ENCODE results near the gene PEX16. TPM values are rescaled to one million over a fixed set of nuclear protein-coding genes. Genes with fewer than 3 reads are reported as not detected.
A peak's percentile ranks its signal among the peaks of the same experiment; 100 is the strongest.

Gene PEX16
- total and polyA plus RNA-seq, 2 of the 13 experiments (the other 11 are each of a cell fraction or from before 2014, with no cell fraction given), result 12.5 to 21.8 TPM

DNA sequence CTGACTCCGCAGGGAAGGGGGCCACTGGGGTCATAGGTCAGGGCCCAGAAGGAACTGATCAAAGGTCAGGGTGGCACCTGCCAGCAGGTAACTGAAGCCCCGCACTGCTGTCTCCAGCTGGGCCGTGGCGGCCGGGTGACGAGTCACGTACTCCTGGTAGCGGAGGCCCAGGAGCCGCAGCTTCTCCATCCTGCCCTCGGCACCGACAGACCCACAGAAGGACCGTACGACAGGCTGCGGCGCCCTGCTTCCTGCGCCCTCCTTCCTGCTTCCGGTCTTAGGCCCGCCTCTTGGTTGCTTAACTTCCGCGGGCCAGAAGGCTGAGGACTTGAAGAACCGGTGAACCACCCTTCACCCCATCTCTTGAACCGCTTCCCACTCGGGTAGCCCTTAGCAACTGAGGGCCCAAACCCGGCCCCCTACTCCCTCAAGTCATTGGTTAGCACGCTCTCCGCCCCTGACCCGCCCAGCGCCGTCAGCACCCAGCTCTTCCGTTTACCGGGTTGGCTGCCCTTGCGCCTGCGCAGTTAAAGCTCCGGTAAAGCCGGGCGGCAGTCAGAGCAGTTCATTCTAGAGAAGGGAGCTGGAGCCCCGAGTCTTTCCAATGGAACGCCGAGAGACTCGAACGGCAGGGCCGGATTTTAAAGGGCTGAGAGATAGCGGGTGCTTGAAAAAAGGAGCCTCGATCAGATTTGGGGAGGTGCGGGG is at the start of gene PEX16 (continued):
- TF ChIP-seq, protein P1, sequence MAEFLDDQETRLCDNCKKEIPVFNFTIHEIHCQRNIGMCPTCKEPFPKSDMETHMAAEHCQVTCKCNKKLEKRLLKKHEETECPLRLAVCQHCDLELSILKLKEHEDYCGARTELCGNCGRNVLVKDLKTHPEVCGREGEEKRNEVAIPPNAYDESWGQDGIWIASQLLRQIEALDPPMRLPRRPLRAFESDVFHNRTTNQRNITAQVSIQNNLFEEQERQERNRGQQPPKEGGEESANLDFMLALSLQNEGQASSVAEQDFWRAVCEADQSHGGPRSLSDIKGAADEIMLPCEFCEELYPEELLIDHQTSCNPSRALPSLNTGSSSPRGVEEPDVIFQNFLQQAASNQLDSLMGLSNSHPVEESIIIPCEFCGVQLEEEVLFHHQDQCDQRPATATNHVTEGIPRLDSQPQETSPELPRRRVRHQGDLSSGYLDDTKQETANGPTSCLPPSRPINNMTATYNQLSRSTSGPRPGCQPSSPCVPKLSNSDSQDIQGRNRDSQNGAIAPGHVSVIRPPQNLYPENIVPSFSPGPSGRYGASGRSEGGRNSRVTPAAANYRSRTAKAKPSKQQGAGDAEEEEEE (CRISPR knock-in tag; IDR thresholded peaks at IDR 0.05; ENCODE audit: borderline replicate concordance), result no peak
- TF ChIP-seq SIX1 (CRISPR knock-in tag; IDR thresholded peaks at IDR 0.05; ENCODE audit: borderline replicate concordance), result no peak
- no peak for TF ChIP-seq ZNF709 (CRISPR knock-in tag; IDR thresholded peaks at IDR 0.05)
- TF ChIP-seq, protein P2, sequence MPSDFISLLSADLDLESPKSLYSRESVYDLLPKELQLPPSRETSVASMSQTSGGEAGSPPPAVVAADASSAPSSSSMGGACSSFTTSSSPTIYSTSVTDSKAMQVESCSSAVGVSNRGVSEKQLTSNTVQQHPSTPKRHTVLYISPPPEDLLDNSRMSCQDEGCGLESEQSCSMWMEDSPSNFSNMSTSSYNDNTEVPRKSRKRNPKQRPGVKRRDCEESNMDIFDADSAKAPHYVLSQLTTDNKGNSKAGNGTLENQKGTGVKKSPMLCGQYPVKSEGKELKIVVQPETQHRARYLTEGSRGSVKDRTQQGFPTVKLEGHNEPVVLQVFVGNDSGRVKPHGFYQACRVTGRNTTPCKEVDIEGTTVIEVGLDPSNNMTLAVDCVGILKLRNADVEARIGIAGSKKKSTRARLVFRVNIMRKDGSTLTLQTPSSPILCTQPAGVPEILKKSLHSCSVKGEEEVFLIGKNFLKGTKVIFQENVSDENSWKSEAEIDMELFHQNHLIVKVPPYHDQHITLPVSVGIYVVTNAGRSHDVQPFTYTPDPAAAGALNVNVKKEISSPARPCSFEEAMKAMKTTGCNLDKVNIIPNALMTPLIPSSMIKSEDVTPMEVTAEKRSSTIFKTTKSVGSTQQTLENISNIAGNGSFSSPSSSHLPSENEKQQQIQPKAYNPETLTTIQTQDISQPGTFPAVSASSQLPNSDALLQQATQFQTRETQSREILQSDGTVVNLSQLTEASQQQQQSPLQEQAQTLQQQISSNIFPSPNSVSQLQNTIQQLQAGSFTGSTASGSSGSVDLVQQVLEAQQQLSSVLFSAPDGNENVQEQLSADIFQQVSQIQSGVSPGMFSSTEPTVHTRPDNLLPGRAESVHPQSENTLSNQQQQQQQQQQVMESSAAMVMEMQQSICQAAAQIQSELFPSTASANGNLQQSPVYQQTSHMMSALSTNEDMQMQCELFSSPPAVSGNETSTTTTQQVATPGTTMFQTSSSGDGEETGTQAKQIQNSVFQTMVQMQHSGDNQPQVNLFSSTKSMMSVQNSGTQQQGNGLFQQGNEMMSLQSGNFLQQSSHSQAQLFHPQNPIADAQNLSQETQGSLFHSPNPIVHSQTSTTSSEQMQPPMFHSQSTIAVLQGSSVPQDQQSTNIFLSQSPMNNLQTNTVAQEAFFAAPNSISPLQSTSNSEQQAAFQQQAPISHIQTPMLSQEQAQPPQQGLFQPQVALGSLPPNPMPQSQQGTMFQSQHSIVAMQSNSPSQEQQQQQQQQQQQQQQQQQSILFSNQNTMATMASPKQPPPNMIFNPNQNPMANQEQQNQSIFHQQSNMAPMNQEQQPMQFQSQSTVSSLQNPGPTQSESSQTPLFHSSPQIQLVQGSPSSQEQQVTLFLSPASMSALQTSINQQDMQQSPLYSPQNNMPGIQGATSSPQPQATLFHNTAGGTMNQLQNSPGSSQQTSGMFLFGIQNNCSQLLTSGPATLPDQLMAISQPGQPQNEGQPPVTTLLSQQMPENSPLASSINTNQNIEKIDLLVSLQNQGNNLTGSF (CRISPR knock-in tag; IDR thresholded peaks at IDR 0.05), result no peak
- no peak for TF ChIP-seq ZNF17 (CRISPR knock-in tag; IDR thresholded peaks at IDR 0.05)
- TF ChIP-seq ZNF766 (CRISPR knock-in tag; IDR thresholded peaks at IDR 0.05; ENCODE audit: borderline replicate concordance), result no peak
- TF ChIP-seq, protein P3, sequence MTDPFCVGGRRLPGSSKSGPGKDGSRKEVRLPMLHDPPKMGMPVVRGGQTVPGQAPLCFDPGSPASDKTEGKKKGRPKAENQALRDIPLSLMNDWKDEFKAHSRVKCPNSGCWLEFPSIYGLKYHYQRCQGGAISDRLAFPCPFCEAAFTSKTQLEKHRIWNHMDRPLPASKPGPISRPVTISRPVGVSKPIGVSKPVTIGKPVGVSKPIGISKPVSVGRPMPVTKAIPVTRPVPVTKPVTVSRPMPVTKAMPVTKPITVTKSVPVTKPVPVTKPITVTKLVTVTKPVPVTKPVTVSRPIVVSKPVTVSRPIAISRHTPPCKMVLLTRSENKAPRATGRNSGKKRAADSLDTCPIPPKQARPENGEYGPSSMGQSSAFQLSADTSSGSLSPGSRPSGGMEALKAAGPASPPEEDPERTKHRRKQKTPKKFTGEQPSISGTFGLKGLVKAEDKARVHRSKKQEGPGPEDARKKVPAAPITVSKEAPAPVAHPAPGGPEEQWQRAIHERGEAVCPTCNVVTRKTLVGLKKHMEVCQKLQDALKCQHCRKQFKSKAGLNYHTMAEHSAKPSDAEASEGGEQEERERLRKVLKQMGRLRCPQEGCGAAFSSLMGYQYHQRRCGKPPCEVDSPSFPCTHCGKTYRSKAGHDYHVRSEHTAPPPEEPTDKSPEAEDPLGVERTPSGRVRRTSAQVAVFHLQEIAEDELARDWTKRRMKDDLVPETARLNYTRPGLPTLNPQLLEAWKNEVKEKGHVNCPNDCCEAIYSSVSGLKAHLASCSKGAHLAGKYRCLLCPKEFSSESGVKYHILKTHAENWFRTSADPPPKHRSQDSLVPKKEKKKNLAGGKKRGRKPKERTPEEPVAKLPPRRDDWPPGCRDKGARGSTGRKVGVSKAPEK (CRISPR knock-in tag; IDR thresholded peaks at IDR 0.05; ENCODE audit: borderline replicate concordance), result no peak
- TF ChIP-seq ZNF230 (CRISPR knock-in tag; IDR thresholded peaks at IDR 0.05), result peak; percentile 31; the same call in 1 of the 2 replicates
- TF ChIP-seq, protein P4, sequence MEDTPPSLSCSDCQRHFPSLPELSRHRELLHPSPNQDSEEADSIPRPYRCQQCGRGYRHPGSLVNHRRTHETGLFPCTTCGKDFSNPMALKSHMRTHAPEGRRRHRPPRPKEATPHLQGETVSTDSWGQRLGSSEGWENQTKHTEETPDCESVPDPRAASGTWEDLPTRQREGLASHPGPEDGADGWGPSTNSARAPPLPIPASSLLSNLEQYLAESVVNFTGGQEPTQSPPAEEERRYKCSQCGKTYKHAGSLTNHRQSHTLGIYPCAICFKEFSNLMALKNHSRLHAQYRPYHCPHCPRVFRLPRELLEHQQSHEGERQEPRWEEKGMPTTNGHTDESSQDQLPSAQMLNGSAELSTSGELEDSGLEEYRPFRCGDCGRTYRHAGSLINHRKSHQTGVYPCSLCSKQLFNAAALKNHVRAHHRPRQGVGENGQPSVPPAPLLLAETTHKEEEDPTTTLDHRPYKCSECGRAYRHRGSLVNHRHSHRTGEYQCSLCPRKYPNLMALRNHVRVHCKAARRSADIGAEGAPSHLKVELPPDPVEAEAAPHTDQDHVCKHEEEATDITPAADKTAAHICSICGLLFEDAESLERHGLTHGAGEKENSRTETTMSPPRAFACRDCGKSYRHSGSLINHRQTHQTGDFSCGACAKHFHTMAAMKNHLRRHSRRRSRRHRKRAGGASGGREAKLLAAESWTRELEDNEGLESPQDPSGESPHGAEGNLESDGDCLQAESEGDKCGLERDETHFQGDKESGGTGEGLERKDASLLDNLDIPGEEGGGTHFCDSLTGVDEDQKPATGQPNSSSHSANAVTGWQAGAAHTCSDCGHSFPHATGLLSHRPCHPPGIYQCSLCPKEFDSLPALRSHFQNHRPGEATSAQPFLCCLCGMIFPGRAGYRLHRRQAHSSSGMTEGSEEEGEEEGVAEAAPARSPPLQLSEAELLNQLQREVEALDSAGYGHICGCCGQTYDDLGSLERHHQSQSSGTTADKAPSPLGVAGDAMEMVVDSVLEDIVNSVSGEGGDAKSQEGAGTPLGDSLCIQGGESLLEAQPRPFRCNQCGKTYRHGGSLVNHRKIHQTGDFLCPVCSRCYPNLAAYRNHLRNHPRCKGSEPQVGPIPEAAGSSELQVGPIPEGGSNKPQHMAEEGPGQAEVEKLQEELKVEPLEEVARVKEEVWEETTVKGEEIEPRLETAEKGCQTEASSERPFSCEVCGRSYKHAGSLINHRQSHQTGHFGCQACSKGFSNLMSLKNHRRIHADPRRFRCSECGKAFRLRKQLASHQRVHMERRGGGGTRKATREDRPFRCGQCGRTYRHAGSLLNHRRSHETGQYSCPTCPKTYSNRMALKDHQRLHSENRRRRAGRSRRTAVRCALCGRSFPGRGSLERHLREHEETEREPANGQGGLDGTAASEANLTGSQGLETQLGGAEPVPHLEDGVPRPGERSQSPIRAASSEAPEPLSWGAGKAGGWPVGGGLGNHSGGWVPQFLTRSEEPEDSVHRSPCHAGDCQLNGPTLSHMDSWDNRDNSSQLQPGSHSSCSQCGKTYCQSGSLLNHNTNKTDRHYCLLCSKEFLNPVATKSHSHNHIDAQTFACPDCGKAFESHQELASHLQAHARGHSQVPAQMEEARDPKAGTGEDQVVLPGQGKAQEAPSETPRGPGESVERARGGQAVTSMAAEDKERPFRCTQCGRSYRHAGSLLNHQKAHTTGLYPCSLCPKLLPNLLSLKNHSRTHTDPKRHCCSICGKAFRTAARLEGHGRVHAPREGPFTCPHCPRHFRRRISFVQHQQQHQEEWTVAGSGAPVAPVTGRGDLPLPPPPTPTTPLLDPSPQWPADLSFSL (CRISPR knock-in tag; IDR thresholded peaks at IDR 0.05), result no peak
- TF ChIP-seq CHD2 (IDR thresholded peaks at IDR 0.05; ENCODE audit: low read depth, low read length), result no peak
- no peak for TF ChIP-seq ZNF569 (CRISPR knock-in tag; IDR thresholded peaks at IDR 0.05; ENCODE audit: borderline replicate concordance)
- no peak for TF ChIP-seq SYNCRIP (IDR thresholded peaks at IDR 0.05; ENCODE audit: insufficient read depth, low read depth, low read length)
